ENCODE results near the gene ARID1B. TPM values are rescaled to one million over a fixed set of nuclear protein-coding genes. Genes with fewer than 3 reads are reported as not detected.

Gene ARID1B
- total RNA-seq, 6 experiments from 2014 or later: 23.2 to 35.3 (median 30.7) TPM

DNA sequence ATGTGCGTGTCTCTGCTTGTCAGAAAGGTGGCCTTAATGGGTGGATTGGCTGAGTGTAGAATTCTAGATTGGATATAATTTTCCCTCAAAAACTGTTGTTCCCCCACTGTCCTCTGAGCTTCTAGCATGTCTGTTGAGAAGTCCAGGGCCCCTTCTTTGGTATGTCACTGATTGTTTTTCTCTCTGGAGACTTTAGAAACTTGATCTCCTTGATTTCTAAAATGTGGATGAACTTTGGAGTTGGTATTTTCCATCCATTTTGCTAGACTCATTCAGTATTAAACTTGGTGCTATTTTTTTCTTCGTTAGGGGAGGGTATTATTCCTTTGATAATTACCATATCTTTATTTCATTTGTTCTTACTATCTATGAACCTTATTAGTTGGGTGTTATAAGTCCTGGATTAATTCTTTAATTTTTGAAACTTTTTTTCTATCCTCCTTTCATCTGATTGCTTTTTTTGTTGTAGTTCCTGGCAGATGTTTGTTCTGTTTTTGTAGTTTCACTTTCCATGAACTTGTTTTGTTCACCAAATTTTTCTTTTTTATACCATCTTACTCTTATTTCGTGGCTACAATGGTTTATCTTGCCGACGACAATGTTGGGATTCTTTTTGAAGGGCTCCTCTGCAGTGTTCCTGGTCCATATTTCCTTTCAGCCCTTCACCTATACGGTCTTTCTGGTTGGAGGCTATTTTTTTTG is 68.4 kb downstream of the ARID1B start:
- intact Hi-C loops (cut with DNase I): no loop called here
- Histone ChIP-seq H3K4me3 (no peak overlapping the region), H3K9me3 (no peaks in the 10 kb centered on the region), H3K4me1 (peaks cover 0 to 11% (median 2%) of the 10 kb centered on the region in 4 donors), H3K36me3 (no peaks in the 10 kb centered on the region), H3K27me3 (no peaks in the 10 kb centered on the region), H3K27ac (no peak overlapping the region)
- DNase-seq (no peak), ATAC-seq (no peak)
- 72% methylated on average over 6 of the region's 6 CpGs for WGBS (ENCODE audit: insufficient coverage, low coverage, low lambda C conversion rate, missing lambda C conversion rate)
- no peak for TF ChIP-seq CTCF (IDR thresholded peaks at IDR 0.05)
- TF ChIP-seq POLR2A (IDR thresholded peaks at IDR 0.05): no peak

GRCh38 chr6:156846845-156847599 is 69.8 kb downstream of the ARID1B start:
- intact Hi-C loops (cut with DNase I): no loop called here
- 73% methylated on average over 6 of the region's 6 CpGs for WGBS (ENCODE audit: insufficient coverage, low coverage, low lambda C conversion rate, missing lambda C conversion rate)
- H3K9me3 ChIP-seq: no peaks in the 10 kb centered on the region
- H3K27ac ChIP-seq: no peak overlapping the region
- no peak for ATAC-seq
- H3K4me1 ChIP-seq: peaks cover 0 to 11% (median 2%) of the 10 kb centered on the region in 4 donors
- no peak for DNase-seq
- no peak overlapping the region for H3K4me3 ChIP-seq
- no peaks in the 10 kb centered on the region for H3K36me3 ChIP-seq
- no peak for TF ChIP-seq POLR2A (IDR thresholded peaks at IDR 0.05)
- no peak for TF ChIP-seq CTCF (IDR thresholded peaks at IDR 0.05)
- H3K27me3 ChIP-seq: no peaks in the 10 kb centered on the region

DNA sequence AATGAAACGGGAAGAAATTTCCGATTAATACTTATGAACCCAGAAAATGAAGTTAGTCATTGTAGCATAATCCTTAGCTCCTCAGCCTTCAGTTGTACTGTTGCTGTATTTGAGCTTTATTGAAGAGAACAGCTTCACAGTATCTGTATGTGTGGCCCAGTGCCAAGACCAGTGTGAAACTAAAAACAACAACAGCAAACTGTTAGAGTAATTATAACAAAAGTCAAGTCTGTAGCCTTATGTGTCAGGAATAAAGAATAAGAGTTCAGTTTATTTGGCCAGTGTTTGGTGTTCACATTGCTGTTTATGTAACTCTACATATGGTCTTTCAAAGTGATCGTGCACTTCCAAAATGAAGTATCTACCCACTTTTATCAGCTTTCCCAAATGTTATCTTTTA is 70.9 kb downstream of the ARID1B start:
- Histone ChIP-seq H3K27ac (no peak overlapping the region), H3K36me3 (no peaks in the 10 kb centered on the region), H3K4me1 (peaks cover 0 to 3% (median 0%) of the 10 kb centered on the region in 4 donors), H3K27me3 (no peaks in the 10 kb centered on the region), H3K4me3 (no peak overlapping the region), H3K9me3 (no peaks in the 10 kb centered on the region)
- no peak for TF ChIP-seq POLR2A (IDR thresholded peaks at IDR 0.05)
- TF ChIP-seq CTCF (IDR thresholded peaks at IDR 0.05): no peak
- ATAC-seq (no peak), DNase-seq (no peak)
- WGBS (ENCODE audit: insufficient coverage, low coverage, low lambda C conversion rate, missing lambda C conversion rate): 61% methylated on average over 3 of the region's 3 CpGs
- intact Hi-C loops (cut with DNase I): no loop called here

DNA sequence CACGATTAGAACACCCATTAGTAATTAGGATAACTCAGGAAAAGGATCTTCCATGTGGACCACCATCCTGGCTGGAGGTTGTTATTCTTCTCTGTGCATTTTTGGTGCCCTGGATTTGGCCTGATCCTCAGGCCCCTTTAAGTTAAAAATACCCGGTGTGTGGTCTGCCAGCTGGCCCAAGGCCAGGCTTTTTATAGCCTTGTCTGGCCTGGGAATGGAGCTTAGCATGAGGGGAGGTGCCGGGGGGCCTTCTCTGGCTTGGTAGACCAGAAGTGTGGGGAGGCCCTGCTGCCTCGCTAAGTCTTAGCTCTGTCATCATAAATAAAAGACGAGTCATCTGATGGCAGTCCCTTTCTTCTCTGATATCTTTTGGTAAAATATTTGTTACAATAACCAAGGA is 71.4 kb downstream of the ARID1B start:
- Histone ChIP-seq H3K4me1 (peaks cover 0 to 3% (median 0%) of the 10 kb centered on the region in 4 donors), H3K9me3 (no peaks in the 10 kb centered on the region), H3K27me3 (no peaks in the 10 kb centered on the region), H3K4me3 (no peak overlapping the region), H3K27ac (no peak overlapping the region), H3K36me3 (no peaks in the 10 kb centered on the region)
- intact Hi-C loops (cut with DNase I): no loop called here
- ATAC-seq (peak; percentile 17 to 34 (median 27)), DNase-seq (no peak)
- WGBS (ENCODE audit: insufficient coverage, low coverage, low lambda C conversion rate, missing lambda C conversion rate): 34% methylated on average over 4 of the region's 5 CpGs
- no peak for TF ChIP-seq CTCF (IDR thresholded peaks at IDR 0.05)
- TF ChIP-seq POLR2A (IDR thresholded peaks at IDR 0.05): no peak
